Sciatic nerve (tissue), 2 donors: ENCODE results near the gene PLCZ1. TPM values are rescaled to one million over a fixed set of nuclear protein-coding genes. Genes with fewer than 3 reads are reported as not detected.
"Not testable (repeated sequence)": the region's sequence is repeated elsewhere in the genome, so short reads cannot be mapped to it uniquely, and the experiment has no call there.

Experiments used
- ATAC-seq: fragments of 200-7000 bp; cut with Tn5 transposase; one replicate; pipeline ENCODE4 v1.9.1; 2020; ENCODE audit warnings: mild to moderate bottlenecking, moderate library complexity
- DNase-seq: peaks from one replicate; pipeline ENCODE4 v3.0.0-alpha.2; 2020; ENCODE audit warnings: low spot score
- intact Hi-C: fragments of 100-400 bp; cut with DNase I; formaldehyde crosslinking; loops from one replicate; pipeline ENCODE4 v1.14.2; 2022
- total RNA-seq: library from RNA; stranded (reverse); fragmentation: NEBNext Ultra II Directional; extraction: Animal tissue kit (Norgen Biotek cat#: 25700); gene quantifications from one replicate; pipeline ENCODE4 v1.2.1, GENCODE V29; 2021
- donor health status: DM: no; HTN: no; CAD: no.
- donor health status: DM: no; HTN: no; CAD: no.

PLCZ1 gene
- not detected for total RNA-seq

- ATAC-seq (no peak), DNase-seq (no peak)
- intact Hi-C loops = no loop called here
Measured at GRCh38 chr12:18737819-18738218, at the start of gene PLCZ1, which contains the start of gene CAPZA3. PLCZ1 (minus strand) TSS chr12:18738012; CDS start chr12:18737371, 641 bp downstream. CAPZA3 (plus strand) TSS chr12:18738119; CDS start chr12:18738269, 150 bp downstream.

GRCh38 chr12:18785465-18785864 is 47.7 kb upstream of the PLCZ1 start:
- DNase-seq, intact Hi-C loops: not testable (repeated sequence)

GRCh38 chr12:18782827-18783226 is 45.0 kb upstream of the PLCZ1 start:
- no peak for DNase-seq
- intact Hi-C loops = no loop called here
- ATAC-seq = no peak

More at GRCh38 chr12:18785465-18785864, 47.7 kb upstream of the PLCZ1 start:
- not testable (repeated sequence) for ATAC-seq

GRCh38 chr12:18766479-18766878 is 28.7 kb upstream of the PLCZ1 start:
- intact Hi-C loops, ATAC-seq, DNase-seq: not testable (repeated sequence)

GRCh38 chr12:18755341-18755740 is 17.5 kb upstream of the PLCZ1 start:
- ATAC-seq = no peak
- intact Hi-C loops = no loop called here
- DNase-seq = no peak

- ATAC-seq (no peak), DNase-seq (no peak)
- intact Hi-C loops = no loop called here
Measured at GRCh38 chr12:18754124-18754707, 16.4 kb upstream of the PLCZ1 start.

GRCh38 chr12:18753481-18754123 is 15.8 kb upstream of the PLCZ1 start:
- DNase-seq (no peak), ATAC-seq (peak; percentile 46)
- intact Hi-C loops = no loop called here

GRCh38 chr12:18752947-18753346 is 15.1 kb upstream of the PLCZ1 start:
- ATAC-seq = no peak
- intact Hi-C loops = no loop called here
- DNase-seq = no peak

- peak; percentile 86 for ATAC-seq
- DNase-seq = no peak
- intact Hi-C loops = no loop called here
Measured at GRCh38 chr12:18752280-18752920, 14.6 kb upstream of the PLCZ1 start.

GRCh38 chr12:18751866-18752265 is 14.1 kb upstream of the PLCZ1 start:
- DNase-seq = no peak
- ATAC-seq = no peak

GRCh38 chr12:18750085-18750484 is 12.3 kb upstream of the PLCZ1 start:
- intact Hi-C loops = no loop called here
- ATAC-seq = peak; percentile 41
- DNase-seq = no peak

More at GRCh38 chr12:18751866-18752265, 14.1 kb upstream of the PLCZ1 start:
- intact Hi-C loops = no loop called here

- DNase-seq (no peak), ATAC-seq (no peak)
- intact Hi-C loops = no loop called here
Measured at GRCh38 chr12:18749386-18749957, 11.7 kb upstream of the PLCZ1 start.

GRCh38 chr12:18747895-18748294 is 10.1 kb upstream of the PLCZ1 start:
- DNase-seq = no peak
- no peak for ATAC-seq
- intact Hi-C loops = no loop called here

GRCh38 chr12:18731156-18731555 is 6.7 kb downstream of the PLCZ1 start:
- ATAC-seq (no peak), DNase-seq (no peak)
- intact Hi-C loops = no loop called here

GRCh38 chr12:18723752-18724151 is 14.1 kb downstream of the PLCZ1 start:
- ATAC-seq = no peak
- intact Hi-C loops = no loop called here
- DNase-seq = no peak

- DNase-seq = no peak
- ATAC-seq = no peak
- intact Hi-C loops = no loop called here
Measured at GRCh38 chr12:18721452-18721851, 16.4 kb downstream of the PLCZ1 start.

GRCh38 chr12:18720690-18721089 is 17.1 kb downstream of the PLCZ1 start:
- ATAC-seq = no peak
- intact Hi-C loops = no loop called here
- DNase-seq = no peak

- ATAC-seq (no peak), DNase-seq (no peak)
- intact Hi-C loops = no loop called here
Measured at GRCh38 chr12:18719922-18720510, 17.8 kb downstream of the PLCZ1 start.

GRCh38 chr12:18718462-18718861 is 19.4 kb downstream of the PLCZ1 start:
- DNase-seq (no peak), ATAC-seq (no peak)
- intact Hi-C loops = no loop called here

- intact Hi-C loops = no loop called here
- ATAC-seq (no peak), DNase-seq (no peak)
Measured at GRCh38 chr12:18716236-18716635, 21.6 kb downstream of the PLCZ1 start.
